Ovary (tissue), 9 donors: ENCODE measurements around the gene SGPL1. TPM values are rescaled to one million over a fixed set of nuclear protein-coding genes. Genes with fewer than 3 reads are reported as not detected.
A peak's percentile ranks its signal among the peaks of the same experiment; 100 is the strongest.

Experiments used
- DNase-seq, 5 donors: peaks; one replicate each; pipeline ENCODE4 v3.0.0-alpha.2; 2019 to 2020
- H3K27ac ChIP-seq, 2 donors: fragments of 200-600 bp; one replicate each; pipeline versions ENCODE4 v1.5.1 to v1.8.0; 2019 to 2022
- H3K27me3 ChIP-seq: fragments of 200-600 bp; one replicate; pipeline ENCODE4 v1.8.0; 2022
- H3K36me3 ChIP-seq: fragments of 200-600 bp; sonication (generic); one replicate; pipeline ENCODE4 v1.5.1; 2019
- H3K4me1 ChIP-seq: one replicate; pipeline ENCODE4 v1.8.1; 2013; ENCODE audit warnings: mild to moderate bottlenecking, moderate library complexity; ENCODE audit not compliant: insufficient read depth
- H3K4me3 ChIP-seq: fragments of 200-600 bp; sonication (generic); one replicate; pipeline ENCODE4 v1.5.1; 2017
- H3K9me3 ChIP-seq, 2 donors: fragments of 200-600 bp in 1 of 2; sonication (generic) in 1 of 2; one replicate each; pipeline versions ENCODE4 v1.5.1 to v1.8.1; 2013 to 2019; ENCODE audit warnings: mild to moderate bottlenecking in 1 of 2, moderate library complexity in 1 of 2
- CTCF ChIP-seq, 3 donors: fragments of 450-650 bp in 2 of 3; fragments of 200-600 bp in 1 of 3; IDR thresholded peaks; one replicate each; pipeline versions ENCODE4 v1.5.1 to v1.8.0; 2016 to 2022; ENCODE audit warnings: antibody characterized with exemption in 3 of 3, mild to moderate bottlenecking in 1 of 3
- EP300 ChIP-seq: sonication (generic); formaldehyde crosslinking; IDR thresholded peaks from one replicate; pipeline ENCODE4 v1.6.1; 2017; ENCODE audit warnings: antibody characterized with exemption
- POLR2A ChIP-seq: fragments of 450-650 bp; IDR thresholded peaks from one replicate; pipeline ENCODE4 v1.6.1; 2017; ENCODE audit warnings: antibody characterized with exemption, mild to moderate bottlenecking, moderate library complexity
- WGBS, 3 donors: extraction: QIAGEN DNeasy Blood & Tissue Kit in 1 of 3; methylation state at CpG; one replicate each; pipeline versions ENCODE4 v1.1.5 to v1.1.7; 2013 to 2017; 5-methylcytosine and 5-hydroxymethylcytosine counted together
- intact Hi-C, 4 donors: fragments of 100-400 bp; cut with DNase I; formaldehyde crosslinking; loops; one replicate each; pipeline versions ENCODE4 v1.11.0 to v1.15.1; 2022 to 2023
- polyA plus RNA-seq, 2 donors: library from polyadenylated mRNA; stranded (reverse); fragments of 200-250 nt in 1 of 2; fragments of 350-450 nt in 1 of 2; fragmentation: Illumina TruSeq in 1 of 2; extraction: RNeasy Lipid Tissue Mini Kit (QIAGEN cat#74804) in 1 of 2; gene quantifications; one replicate each; pipeline ENCODE4 v1.2.3, GENCODE V29; 2013 to 2014
- total RNA-seq, 7 donors: library from RNA; depleted of rRNA in 2 of 7; stranded (reverse); fragments of >200 nt in 2 of 7; fragmentation: NEBNext Ultra II Directional in 3 of 7; extraction: Animal tissue kit (Norgen Biotek cat#: 25700) in 3 of 7; gene quantifications; one replicate each; pipeline versions ENCODE4 v1.1.0 to v1.2.4, GENCODE V29; 2016 to 2023
- donor health status: DM: no; HTN: no; CAD: no; lungs with moderate emphysema.
- donor health status: DM: no; HTN: no; CAD: no.
- donor health status: Bipolar disorder and iron deficiency.
- donor health status: DM: yes; HTN: yes; CAD: no.
- donor health status: DM: no; HTN: no; CAD: no.
- donor health status: DM: yes; HTN: yes; CAD: no.

SGPL1 gene
- total and polyA plus RNA-seq, 9 donors = 8.0 to 52.6 (median 30.8) TPM

- TF ChIP-seq POLR2A (no peak), CTCF (IDR thresholded peaks at IDR 0.05) (peak; percentile 53 to 66 (median 58))
- Histone ChIP-seq H3K4me3 (no peak overlapping the region), H3K9me3 (no peaks in the 10 kb centered on the region), H3K36me3 (no peaks in the 10 kb centered on the region), H3K27me3 (no peaks in the 10 kb centered on the region), H3K4me1 (peaks cover 1% of the 10 kb centered on the region), H3K27ac (no peak overlapping the region)
- DNase-seq = peak; percentile 41 to 75 (median 69)
- 48 to 59% (median 54%) methylated on average over 14 of the region's 14 CpGs for WGBS, 3 donors
- intact Hi-C loops = no loop called here
Measured at GRCh38 chr10:70903262-70903921, 87.6 kb downstream of the SGPL1 start.

- intact Hi-C loops = loop anchor here in 1 of 4 donors (5.0 kb wide), 1 partner anchor 377 kb away; no protein-coding TSS in a partner anchor
- DNase-seq = peak in 2 of 5 donors; percentile 9 to 25
- 86 to 89% (median 86%) methylated on average over 27 of the region's 27 CpGs for WGBS, 3 donors
Measured at GRCh38 chr10:70905071-70906021, 89.6 kb downstream of the SGPL1 start.

GRCh38 chr10:70906031-70906783, 90.5 kb downstream of the SGPL1 start:
- H3K4me3 ChIP-seq = no peak overlapping the region
- no peak overlapping the region for H3K27ac ChIP-seq
- TF ChIP-seq EP300 = no peak
- TF ChIP-seq POLR2A = no peak
- TF ChIP-seq CTCF (IDR thresholded peaks at IDR 0.05) = no peak
- H3K36me3 ChIP-seq = no peaks in the 10 kb centered on the region
- H3K9me3 ChIP-seq = no peaks in the 10 kb centered on the region
- peaks cover 1% of the 10 kb centered on the region for H3K4me1 ChIP-seq
- 52 to 69% (median 67%) methylated on average over 5 of the region's 5 CpGs for WGBS, 3 donors
- peak in 2 of 5 donors; percentile 7 to 25 for DNase-seq
- no peaks in the 10 kb centered on the region for H3K27me3 ChIP-seq
- intact Hi-C loops = loop anchor here in 1 of 4 donors (5.0 kb wide), 1 partner anchor 376 kb away; no protein-coding TSS in a partner anchor

More at GRCh38 chr10:70905071-70906021, 89.6 kb downstream of the SGPL1 start:
- H3K27me3 ChIP-seq = no peaks in the 10 kb centered on the region
- no peak overlapping the region for H3K27ac ChIP-seq
- no peaks in the 10 kb centered on the region for H3K36me3 ChIP-seq
- H3K4me3 ChIP-seq = no peak overlapping the region
- peaks cover 1% of the 10 kb centered on the region for H3K4me1 ChIP-seq
- no peaks in the 10 kb centered on the region for H3K9me3 ChIP-seq
- TF ChIP-seq EP300 (no peak), CTCF (IDR thresholded peaks at IDR 0.05) (no peak), POLR2A (no peak)
